ENCODE results near the gene COL5A2.

DNA sequence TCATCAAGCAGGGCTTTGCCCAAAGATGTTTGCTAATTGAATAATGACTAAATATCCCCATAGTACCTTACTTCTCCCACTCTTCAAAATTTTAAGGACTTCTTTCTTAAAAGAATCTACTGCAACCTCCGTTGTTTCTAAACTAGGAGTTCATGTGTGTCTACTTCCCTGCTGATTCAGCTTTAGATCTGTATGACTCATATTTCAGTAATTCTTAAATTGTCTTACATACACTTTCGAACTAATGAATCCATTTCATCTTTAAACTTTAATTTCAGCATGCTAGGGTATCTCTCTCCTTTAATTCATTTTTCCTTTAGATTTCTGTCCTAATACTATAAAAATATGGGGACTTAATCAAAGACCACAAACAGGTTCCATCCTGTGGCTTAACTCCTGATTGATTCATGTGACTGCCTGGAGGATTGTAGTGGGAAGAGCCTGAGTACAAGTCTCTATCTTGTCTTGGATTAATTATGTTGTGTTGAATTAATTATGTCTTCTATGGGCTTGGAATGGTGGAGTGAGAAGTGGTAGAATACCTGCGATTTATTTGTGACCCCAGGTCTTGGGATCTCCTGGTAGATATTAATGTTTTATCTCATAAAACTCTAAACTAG, 24.9 kb upstream of the COL5A2 start:
- TF ChIP-seq REST (IDR thresholded peaks at IDR 0.05; ENCODE audit: low read depth, low read length) (no peak), RAD21 (IDR thresholded peaks at IDR 0.05; ENCODE audit: insufficient read depth, low read depth, low read length) (no peak), STAT1 (conservative IDR thresholded peaks at IDR 0.05) (no peak)
- TF ChIP-seq, protein P1, sequence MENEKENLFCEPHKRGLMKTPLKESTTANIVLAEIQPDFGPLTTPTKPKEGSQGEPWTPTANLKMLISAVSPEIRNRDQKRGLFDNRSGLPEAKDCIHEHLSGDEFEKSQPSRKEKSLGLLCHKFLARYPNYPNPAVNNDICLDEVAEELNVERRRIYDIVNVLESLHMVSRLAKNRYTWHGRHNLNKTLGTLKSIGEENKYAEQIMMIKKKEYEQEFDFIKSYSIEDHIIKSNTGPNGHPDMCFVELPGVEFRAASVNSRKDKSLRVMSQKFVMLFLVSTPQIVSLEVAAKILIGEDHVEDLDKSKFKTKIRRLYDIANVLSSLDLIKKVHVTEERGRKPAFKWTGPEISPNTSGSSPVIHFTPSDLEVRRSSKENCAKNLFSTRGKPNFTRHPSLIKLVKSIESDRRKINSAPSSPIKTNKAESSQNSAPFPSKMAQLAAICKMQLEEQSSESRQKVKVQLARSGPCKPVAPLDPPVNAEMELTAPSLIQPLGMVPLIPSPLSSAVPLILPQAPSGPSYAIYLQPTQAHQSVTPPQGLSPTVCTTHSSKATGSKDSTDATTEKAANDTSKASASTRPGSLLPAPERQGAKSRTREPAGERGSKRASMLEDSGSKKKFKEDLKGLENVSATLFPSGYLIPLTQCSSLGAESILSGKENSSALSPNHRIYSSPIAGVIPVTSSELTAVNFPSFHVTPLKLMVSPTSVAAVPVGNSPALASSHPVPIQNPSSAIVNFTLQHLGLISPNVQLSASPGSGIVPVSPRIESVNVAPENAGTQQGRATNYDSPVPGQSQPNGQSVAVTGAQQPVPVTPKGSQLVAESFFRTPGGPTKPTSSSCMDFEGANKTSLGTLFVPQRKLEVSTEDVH (IDR thresholded peaks at IDR 0.05; ENCODE audit: low read depth, partially characterized antibody), result no peak

Measured in GM12878 (cell line).